ENCODE results near the gene FABP2.
"Not testable (repeated sequence)": the region's sequence is repeated elsewhere in the genome, so short reads cannot be mapped to it uniquely, and the experiment has no call there.

Gene FABP2

DNA sequence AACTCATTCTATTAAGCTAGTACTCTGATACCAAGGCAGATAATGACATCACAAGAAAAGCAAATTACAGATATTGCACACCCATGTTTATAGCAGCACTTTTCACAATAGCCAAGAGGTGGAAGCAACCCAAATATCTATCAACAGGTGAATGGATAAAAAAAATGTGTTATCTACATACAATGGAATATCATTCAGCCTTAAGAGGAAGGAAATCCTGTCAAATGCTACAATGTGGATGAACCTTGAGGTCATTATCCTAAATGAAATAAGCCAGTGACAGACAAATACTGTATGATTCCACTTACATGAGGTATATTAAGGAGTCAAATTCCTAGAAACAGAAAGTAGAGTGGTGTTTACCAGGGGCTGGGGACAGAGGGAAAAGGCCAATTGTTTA, 14.3 kb downstream of the FABP2 start:
- DNase-seq: no peak

DNA sequence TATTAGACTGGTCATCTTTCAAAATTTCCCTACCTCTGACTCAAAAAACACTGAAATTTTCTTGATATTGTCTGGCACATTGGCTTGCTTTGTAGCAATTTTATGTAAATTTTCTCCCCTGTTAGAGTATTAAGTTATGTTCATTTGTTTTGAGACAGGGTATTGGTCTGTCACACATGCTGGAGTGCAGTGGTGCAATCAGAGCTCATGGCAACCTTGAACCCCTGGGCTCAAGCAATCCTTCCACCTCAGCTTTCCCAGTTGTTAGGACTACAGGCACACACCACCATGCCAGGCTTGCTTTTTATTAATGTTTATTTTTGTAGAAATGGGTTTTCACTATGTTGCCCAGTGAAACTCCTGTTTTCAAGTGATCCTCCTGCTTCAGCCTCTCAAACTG, 17.5 kb downstream of the FABP2 start:
- DNase-seq: no peak

GRCh38 chr4:119303587-119304305, 18.2 kb downstream of the FABP2 start:
- no peak for DNase-seq

DNA sequence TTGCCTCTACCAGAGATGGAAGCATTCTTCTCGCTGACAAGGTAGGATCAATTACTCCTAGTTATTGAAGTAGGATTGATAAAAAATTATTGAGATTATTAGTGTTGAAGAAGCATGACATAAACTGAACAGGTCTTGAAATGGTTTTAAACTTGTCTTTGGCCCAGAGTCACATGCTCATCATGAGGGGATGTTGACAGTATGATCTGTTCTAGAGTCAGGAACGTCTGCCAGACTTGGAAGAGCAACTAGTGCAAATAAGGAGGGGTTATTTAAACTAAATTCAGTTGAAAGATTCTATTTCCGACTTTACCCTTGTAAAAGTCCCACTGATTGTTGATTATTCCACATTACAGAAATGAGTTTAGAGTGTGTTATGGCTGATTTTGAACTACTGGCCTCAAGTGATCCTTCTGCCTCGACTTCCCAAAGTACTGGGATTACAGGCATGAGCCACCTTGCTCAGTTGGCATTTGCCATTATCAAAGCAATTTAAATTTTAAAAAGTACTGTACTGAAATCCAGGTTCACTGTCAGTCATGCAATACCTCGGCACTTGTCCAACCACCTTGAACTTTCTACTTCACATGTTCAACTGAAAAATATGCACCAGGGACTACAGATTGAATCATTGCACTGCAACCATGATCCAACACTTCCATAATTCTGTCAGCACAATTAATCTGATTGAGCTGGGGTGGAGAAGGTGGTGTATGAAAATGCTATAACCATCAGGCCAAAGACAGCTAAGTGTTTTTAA, 19.7 kb downstream of the FABP2 start:
- DNase-seq: no peak

- peak; percentile 91 to 94 for DNase-seq
These were observed 21.6 kb downstream of the FABP2 start for GRCh38 chr4:119300101-119300978.

GRCh38 chr4:119299741-119300100, 22.2 kb downstream of the FABP2 start:
- DNase-seq: no peak

- DNase-seq: peak; percentile 28 to 33
These were observed 22.7 kb downstream of the FABP2 start for GRCh38 chr4:119299260-119299671.

DNA sequence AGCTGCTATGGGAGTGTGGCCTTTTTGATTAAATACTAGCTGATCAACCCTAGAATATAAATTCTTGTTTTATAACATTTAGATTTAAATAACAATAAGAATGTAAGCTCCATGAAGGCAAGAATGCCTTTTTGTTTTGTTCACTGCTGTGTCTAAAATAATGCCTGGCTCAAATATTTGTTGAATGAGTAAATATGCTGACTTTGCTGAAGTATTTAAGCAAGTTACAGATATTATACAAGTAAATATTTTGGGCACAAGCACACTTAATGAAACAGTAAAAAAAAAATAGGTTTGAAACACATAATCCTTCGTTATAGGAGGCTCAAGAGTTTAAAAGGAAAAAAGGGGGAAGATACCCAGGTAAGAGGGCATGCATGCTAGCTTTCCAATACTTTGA, 24.1 kb downstream of the FABP2 start:
- DNase-seq: no peak

DNA sequence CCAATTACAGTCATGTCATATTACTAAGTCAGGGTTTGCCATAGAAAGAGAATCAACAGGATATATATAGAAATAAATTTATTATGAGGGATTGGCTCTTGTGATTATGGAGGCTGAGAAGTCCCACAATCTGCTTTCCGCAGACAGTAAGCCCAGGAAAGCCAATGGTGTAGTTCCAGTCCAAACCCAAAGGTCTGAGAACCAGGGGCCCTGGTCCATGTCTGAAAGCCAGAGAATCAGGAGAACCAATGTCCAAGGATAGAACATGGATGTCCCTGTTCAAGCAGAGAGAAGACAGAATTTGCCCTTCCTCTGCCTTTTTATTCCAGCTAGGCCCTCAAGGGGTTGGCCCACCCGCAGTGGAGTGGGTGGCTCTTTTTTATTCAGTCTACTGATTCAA, 25.6 kb downstream of the FABP2 start:
- no peak for DNase-seq

GRCh38 chr4:119290598-119290997, 31.3 kb downstream of the FABP2 start:
- no peak for DNase-seq

GRCh38 chr4:119289313-119289712, 32.6 kb downstream of the FABP2 start:
- DNase-seq: no peak

DNA sequence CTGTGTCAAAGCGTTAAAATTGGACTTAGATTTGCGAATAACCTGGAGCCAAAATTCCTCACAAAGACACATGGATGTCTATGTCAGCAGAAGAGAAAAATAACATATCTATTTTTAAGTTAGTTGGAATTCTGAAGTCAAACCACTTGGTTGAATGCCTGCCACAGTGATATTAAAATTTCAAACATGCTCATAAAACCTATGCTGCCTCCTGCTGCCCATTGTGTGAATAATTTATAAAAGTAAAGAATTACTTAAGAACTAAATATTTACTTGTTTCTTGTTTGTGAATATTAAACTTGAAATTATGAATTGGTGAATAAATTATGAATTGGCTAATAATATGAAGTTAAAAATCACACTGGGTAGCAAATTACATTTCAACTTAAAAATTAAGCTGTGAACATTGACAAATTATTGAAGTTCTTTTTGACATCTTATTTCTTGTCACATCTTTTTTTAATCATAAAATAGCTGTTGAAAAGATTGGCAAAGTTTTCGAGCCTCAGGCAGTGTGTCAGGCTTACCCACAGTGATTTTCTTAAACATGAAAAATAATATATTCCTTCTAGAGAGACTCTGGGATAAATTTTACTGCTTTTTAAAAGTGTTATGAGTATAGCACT, 35.4 kb downstream of the FABP2 start:
- DNase-seq: peak; percentile 40 to 82

DNA sequence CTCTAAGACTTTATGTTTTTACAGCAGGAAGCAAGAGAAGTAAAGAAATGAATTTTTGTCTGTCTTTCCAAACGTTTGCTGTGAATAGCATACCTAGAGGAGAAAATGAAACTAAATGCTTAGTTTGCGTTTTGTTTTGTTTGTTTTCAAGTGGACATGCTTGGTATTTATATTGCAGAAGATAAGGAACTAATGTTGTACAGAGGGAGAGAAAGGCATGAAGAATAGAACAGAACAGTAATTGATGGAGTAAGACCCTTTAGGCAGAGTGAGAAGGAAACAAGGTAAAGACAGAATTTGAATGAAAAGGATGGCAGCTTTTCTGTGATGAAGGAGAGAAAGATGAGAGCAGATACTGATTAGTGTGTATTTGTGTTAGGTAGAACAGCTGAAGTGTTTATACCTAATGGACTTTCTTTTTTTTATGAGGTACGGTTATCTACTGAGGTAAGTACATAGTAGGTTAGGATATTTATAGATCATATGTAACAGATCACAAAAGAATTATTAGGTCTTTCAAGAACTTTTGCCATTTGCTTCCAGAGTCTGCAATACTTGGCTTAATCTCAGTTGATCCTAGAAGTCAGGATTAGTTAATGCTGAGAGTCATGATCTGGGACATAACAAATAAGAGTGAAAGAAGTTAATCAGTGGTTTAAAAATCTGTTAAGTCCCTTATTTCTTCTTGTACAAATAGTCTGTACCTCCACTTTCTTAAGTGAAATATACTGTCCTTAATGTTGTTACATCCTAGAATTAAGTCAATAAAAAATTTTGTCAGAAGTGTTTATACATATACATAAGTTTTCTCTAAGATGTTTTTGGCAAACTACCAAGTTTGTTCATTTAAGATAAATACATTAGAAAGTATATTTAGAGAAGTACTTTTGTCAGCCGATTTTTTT, 36.8 kb downstream of the FABP2 start:
- peak; percentile 6 to 21 for DNase-seq

GRCh38 chr4:119281393-119281792, 40.5 kb downstream of the FABP2 start:
- DNase-seq: peak in 1 of 2 donors; percentile 3

- not testable (repeated sequence) for DNase-seq
These were observed 42.0 kb downstream of the FABP2 start for GRCh38 chr4:119279945-119280344.

- not testable (repeated sequence) for DNase-seq
These were observed 42.4 kb downstream of the FABP2 start for GRCh38 chr4:119279541-119279940.

- no peak for DNase-seq
These were observed 50.4 kb downstream of the FABP2 start for GRCh38 chr4:119271361-119272085.

DNA sequence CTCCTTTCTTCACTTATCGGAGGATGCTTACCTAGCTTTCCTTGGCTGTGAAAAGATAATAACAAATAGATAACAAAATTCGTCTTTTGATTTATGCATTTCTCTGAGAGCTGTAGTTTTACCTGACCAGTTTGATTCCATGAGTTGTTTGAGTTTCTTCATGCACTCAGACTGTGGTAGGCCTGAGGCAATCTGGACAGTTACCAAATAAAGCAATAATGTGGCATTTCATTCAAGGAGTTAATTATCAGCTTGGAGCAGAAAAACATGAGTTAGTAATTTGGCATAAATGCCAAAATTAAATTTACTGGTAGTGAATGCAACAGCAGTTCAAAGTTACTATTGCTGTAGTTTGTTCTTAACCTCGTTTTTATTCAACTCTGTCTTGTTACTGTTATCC, 53.5 kb downstream of the FABP2 start:
- no peak for DNase-seq

Data from inflammatory macrophage treated with lipopolysaccharide for 1 hour (primary cell).